Measurements from ENCODE around the gene CTNNA3.

CTNNA3 gene

GRCh38 chr10:66604195-66604594 lies 1091.8 kb downstream of the CTNNA3 start:
- no peak for DNase-seq

DNA sequence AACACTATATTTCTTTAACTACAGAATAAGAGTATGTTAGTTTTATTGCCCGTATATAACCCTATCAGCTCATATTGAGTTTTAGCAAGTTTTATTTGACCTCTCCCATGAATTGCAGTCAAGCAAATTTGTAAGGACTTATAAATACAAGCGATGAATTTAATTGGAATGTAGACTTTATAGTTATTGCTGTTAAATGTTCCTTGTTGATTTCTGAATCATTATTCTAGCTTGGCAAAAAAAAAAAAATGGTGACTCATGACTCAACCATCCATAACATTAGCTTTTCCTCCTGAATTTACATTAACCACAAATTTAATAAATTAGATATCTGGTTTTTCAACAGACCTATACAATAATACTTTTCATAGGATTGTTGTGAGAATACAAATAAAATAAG lies 1104.1 kb downstream of the CTNNA3 start:
- DNase-seq: no peak

- DNase-seq: no peak
These were observed 1108.3 kb downstream of the CTNNA3 start for GRCh38 chr10:66587680-66588050.

- DNase-seq: no peak
These were observed 1108.9 kb downstream of the CTNNA3 start for GRCh38 chr10:66586897-66587679.

GRCh38 chr10:66586073-66586472 lies 1109.9 kb downstream of the CTNNA3 start:
- DNase-seq: no peak

GRCh38 chr10:66575251-66575855 lies 1120.6 kb downstream of the CTNNA3 start:
- DNase-seq: no peak

DNA sequence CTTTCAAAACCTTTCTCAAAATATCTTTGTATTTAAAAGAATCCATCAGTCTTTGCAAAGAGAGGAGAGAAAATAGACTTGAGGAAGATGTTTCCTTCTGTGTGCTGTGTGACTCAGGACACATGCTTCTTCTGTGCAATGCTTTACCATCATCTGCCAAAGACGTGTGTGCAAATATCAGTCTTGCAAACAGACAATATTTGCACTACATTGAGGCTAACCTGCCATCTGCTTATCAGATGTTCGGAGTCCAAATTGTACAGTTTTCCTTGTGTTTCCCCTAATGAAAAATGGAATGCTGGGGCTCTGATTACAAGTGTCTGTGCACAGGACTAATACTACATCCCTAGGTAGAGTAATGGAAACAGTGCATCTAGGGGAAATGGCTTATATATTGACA lies 1123.3 kb downstream of the CTNNA3 start:
- DNase-seq: no peak

DNA sequence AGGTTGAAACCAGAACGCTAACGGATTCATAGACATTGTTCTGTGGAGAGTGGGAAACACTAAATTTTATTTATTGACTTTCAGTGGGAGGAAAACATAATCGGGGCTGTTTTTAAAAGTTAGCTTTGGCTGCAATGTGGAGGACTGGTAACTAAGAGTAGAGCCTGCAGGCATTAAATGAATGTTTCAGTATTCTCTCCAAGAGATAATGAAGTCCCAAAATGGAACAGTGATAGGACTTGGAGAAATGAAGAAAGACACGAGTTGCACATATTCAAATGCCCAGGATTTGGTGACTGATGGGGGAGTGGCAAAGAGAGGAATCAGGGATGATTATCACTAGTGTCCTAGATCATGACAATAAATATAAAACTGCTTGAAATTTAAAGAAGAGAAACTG lies 1130.0 kb downstream of the CTNNA3 start:
- DNase-seq: no peak

DNA sequence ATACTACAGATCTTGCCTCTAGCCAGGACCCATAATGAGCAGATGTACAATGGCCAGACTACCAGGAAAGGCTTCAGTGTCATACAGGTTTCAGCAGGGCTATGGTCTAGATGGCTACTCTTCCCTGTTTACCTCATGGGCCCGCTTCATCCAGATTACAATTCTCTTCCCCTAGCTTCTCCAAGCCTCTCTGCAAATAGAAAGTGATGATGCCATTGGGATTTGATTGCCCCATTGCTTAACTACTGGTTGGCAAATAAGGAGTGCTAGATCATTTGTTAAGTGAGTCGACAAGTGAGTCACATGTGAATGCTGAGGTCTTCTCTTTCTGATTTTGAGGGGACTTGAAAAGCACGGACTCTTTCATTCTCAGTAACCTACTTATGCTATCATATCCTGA lies 1131.7 kb downstream of the CTNNA3 start:
- no peak for DNase-seq

DNA sequence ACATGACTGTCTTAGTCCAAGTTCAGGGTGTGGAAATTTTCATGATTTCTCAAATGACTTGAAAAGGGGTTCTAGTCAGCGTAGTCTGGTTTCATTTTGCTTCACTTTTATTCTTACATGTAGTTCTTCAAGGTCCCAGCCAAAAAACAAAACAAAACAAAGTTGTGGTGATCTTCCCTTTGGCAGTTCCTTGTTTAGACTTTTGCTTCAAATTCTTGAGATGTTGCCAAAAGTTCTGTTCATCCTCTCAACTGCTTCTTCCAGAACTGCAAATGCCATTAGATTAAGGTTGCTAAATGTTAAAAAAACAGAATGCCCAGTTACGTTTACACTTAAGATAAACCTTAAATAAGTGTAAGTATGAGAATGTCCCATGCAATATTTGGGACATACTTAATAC lies 1140.9 kb downstream of the CTNNA3 start:
- no peak for DNase-seq

DNA sequence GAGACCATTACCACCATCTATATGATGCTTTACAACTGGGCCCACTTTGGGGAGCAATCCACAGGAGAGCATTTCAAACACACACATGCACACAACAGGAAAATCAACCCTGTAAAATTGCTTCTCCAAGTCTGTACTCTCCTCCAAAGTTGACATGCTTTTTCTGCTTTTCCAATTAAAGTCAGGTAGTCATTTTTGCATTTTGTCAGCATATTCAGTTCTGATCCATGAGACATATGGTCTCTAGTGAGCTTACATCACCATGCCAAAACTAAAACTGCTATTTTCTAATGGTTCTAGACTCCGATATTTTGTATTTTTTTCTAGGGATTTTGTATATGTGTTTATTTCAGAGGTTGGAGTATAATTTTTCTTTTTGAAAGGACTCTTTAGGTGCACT lies 1143.7 kb downstream of the CTNNA3 start:
- no peak for DNase-seq

DNA sequence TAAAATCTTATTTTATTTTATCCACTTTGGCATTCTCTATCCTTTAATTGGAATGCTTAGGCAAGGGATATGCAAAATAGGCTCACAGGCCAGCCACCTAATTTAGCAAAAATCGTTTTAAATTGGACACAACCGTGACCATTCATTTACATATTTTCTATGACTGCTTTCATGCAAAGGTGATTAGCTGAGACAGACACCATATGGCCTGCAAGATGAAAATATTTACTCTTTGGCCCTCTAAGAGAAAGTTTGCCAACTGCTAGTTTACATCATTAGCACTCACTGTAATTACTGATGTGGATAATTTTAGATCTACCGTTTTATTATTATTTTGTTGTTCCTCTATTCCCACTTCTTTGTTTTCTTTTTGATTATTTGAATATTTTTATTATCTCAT lies 1145.6 kb downstream of the CTNNA3 start:
- no peak for DNase-seq

DNA sequence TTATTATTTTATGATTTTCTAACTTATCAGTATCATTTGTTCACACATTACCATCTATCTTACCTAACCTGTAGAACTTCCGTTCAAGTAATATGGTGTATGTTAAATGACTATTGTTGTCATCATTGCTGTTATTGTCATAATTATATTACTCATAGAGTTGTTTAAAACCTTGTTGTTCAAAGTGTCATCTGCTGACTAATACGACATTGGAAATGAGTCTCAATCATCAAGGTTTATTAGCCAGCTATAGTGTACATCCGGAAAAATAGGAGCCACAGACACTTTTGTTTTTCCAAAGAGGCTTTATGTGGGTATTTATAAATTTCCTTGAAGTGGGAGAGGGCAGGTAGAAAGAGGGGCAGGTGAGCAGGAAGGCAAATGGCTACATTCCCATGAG lies 1157.1 kb downstream of the CTNNA3 start:
- no peak for DNase-seq

GRCh38 chr10:66538371-66538770 lies 1157.6 kb downstream of the CTNNA3 start:
- DNase-seq: no peak

- DNase-seq: no peak
These were observed 1158.8 kb downstream of the CTNNA3 start for GRCh38 chr10:66537186-66537585.

- no peak for DNase-seq
These were observed 1160.6 kb downstream of the CTNNA3 start for GRCh38 chr10:66535439-66535838.

DNA sequence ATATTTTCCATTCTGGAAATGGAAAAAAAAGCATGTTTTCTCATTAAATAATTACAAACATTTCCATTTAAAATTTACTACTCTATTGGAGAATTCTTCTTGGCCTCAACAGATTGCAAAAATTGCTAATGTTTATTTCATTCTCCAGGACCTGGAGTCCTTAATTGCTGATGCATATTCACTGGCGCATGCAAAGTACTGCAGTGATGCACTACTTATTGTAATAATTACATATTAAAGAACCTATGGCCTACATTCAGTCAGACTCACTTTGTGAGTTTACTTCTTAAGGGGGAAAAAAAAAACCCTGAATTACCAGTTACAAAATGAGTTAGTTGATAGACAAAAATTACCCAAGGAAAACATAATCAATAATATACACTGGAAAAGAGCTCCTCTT lies 1161.1 kb downstream of the CTNNA3 start:
- no peak for DNase-seq

GRCh38 chr10:66521506-66521905 lies 1174.5 kb downstream of the CTNNA3 start:
- DNase-seq: no peak

DNA sequence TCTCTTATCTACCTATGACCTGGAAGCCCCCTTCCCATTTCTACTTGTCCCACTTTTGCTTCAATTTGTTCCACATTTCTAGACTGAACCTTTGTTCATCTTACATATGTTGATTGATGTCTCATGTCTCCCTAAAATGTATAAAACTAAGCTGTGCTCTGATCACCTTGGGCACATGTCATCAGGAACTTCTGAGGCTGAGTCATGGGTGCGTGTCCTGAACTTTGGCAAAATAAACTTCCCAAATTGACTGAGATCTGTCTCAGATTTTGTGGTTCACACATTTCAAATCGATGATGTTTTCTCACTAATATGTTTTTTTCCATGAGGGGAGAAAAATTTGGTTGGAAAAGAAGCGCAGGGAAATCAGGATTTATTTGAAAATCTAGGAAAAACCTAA lies 1176.4 kb downstream of the CTNNA3 start:
- DNase-seq: no peak

GRCh38 chr10:66514666-66515065 lies 1181.3 kb downstream of the CTNNA3 start:
- DNase-seq: no peak

GRCh38 chr10:66513504-66513903 lies 1182.5 kb downstream of the CTNNA3 start:
- no peak for DNase-seq

GRCh38 chr10:66505003-66505657 lies 1190.9 kb downstream of the CTNNA3 start:
- no peak for DNase-seq

DNA sequence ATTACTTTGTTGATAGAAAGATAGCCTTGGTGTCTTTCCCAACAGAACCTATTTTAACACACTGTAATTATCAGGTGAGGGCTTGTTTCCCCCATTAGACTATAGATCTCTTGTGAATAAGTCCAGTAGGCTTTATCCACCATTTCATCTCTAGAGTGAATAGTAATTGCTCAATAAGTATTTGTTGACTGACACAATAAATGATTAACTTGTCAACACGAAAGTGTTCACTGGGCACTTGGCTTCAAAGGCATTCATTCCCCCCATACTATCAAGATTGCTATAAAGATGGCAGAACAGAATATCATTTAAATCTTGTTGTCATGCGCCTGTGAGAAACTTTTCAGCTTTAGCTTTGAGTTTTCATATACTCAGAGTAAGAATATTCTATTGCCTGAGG lies 1194.6 kb downstream of the CTNNA3 start:
- no peak for DNase-seq

GRCh38 chr10:66483966-66484365 lies 1212.0 kb downstream of the CTNNA3 start:
- no peak for DNase-seq
